ENCODE data around the gene HNRNPR.
"Not testable (repeated sequence)": the region's sequence is repeated elsewhere in the genome, so short reads cannot be mapped to it uniquely, and the experiment has no call there.

The HNRNPR gene

DNA sequence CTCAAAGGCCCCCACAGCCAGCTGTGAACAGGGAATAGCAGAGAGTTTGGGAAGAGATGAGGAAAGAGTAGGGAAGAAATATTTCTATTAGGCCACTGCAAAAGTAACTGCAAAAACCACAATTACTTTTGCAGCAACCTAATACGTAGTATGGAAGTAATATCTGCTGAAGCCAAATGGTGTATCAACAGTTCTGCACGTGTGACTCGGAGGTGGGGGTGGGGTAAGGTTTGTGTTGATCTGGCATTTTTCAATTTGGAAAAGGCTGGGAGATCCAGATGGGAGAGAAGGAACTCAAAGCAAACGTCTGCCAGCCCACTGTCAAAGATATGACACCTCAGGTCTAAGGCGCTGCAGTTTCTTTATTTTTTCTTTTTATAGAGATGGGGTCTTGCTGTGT, 36.6 kb upstream of the HNRNPR start:
- Histone ChIP-seq H3K79me2 (ENCODE audit: insufficient read depth, low read length) (no peaks in the 10 kb centered on the region), H3K9ac (ENCODE audit: low read length) (no peak overlapping the region), H3K9me2 (ENCODE audit: low read depth, low read length) (no peaks in the 10 kb centered on the region), H3K4me1 (ENCODE audit: insufficient read depth, low read length, severe bottlenecking) (no peaks in the 10 kb centered on the region), H2AFZ (ENCODE audit: low read length) (no peak overlapping the region), H3K27me3 (ENCODE audit: insufficient read depth, low read length) (peaks cover 5% of the 10 kb centered on the region; the same call in 1 of the 2 replicates), H3K27ac (ENCODE audit: low read depth, low read length, poor library complexity, severe bottlenecking) (no peak overlapping the region), H3F3A (ENCODE audit: insufficient read depth, low read length) (no peaks in the 10 kb centered on the region), H3K4me3 (ENCODE audit: low read depth, low read length, poor library complexity, severe bottlenecking) (no peak overlapping the region), H3K36me3 (ENCODE audit: insufficient read depth, low read length) (no peaks in the 10 kb centered on the region), H4K20me1 (ENCODE audit: insufficient read depth, low read length) (no peaks in the 10 kb centered on the region), H3K9me3 (ENCODE audit: low read length) (no peaks in the 10 kb centered on the region), H3K4me2 (ENCODE audit: low read length) (no peak overlapping the region)
- TF ChIP-seq, protein P1, sequence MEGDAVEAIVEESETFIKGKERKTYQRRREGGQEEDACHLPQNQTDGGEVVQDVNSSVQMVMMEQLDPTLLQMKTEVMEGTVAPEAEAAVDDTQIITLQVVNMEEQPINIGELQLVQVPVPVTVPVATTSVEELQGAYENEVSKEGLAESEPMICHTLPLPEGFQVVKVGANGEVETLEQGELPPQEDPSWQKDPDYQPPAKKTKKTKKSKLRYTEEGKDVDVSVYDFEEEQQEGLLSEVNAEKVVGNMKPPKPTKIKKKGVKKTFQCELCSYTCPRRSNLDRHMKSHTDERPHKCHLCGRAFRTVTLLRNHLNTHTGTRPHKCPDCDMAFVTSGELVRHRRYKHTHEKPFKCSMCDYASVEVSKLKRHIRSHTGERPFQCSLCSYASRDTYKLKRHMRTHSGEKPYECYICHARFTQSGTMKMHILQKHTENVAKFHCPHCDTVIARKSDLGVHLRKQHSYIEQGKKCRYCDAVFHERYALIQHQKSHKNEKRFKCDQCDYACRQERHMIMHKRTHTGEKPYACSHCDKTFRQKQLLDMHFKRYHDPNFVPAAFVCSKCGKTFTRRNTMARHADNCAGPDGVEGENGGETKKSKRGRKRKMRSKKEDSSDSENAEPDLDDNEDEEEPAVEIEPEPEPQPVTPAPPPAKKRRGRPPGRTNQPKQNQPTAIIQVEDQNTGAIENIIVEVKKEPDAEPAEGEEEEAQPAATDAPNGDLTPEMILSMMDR (IDR thresholded peaks at IDR 0.05; ENCODE audit: low read length): no peak

DNA sequence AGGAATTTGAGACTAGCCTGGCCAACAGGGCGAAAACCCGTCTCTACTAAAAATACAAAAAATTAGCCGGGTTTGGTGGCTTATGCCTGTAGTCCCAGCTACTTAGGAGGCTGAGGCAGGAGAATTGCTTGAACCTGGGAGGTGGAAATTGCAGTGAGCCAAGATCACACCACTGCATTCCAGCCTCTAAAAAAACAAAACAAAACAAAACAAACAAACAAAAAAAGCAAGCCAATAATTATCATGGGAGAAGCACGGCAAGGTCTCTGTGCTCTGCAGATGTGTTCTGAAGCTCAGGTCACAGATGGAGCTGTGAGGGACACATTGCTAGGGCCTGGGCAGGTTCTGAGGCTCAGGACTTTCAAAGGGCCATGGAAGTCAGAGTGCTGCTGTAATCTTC, 36.2 kb upstream of the HNRNPR start:
- H3K36me3 ChIP-seq (ENCODE audit: insufficient read depth, low read length); H3K79me2 ChIP-seq (ENCODE audit: insufficient read depth, low read length); H4K20me1 ChIP-seq (ENCODE audit: insufficient read depth, low read length); H3K4me3 ChIP-seq (ENCODE audit: low read depth, low read length, poor library complexity, severe bottlenecking); H3K9me2 ChIP-seq (ENCODE audit: low read depth, low read length); H3K4me2 ChIP-seq (ENCODE audit: low read length); H3K27ac ChIP-seq (ENCODE audit: low read depth, low read length, poor library complexity, severe bottlenecking); H3K27me3 ChIP-seq (ENCODE audit: insufficient read depth, low read length); H3K4me1 ChIP-seq (ENCODE audit: insufficient read depth, low read length, severe bottlenecking); H3K9ac ChIP-seq (ENCODE audit: low read length); H3F3A ChIP-seq (ENCODE audit: insufficient read depth, low read length); H2AFZ ChIP-seq (ENCODE audit: low read length); H3K9me3 ChIP-seq (ENCODE audit: low read length): not testable (repeated sequence)

DNA sequence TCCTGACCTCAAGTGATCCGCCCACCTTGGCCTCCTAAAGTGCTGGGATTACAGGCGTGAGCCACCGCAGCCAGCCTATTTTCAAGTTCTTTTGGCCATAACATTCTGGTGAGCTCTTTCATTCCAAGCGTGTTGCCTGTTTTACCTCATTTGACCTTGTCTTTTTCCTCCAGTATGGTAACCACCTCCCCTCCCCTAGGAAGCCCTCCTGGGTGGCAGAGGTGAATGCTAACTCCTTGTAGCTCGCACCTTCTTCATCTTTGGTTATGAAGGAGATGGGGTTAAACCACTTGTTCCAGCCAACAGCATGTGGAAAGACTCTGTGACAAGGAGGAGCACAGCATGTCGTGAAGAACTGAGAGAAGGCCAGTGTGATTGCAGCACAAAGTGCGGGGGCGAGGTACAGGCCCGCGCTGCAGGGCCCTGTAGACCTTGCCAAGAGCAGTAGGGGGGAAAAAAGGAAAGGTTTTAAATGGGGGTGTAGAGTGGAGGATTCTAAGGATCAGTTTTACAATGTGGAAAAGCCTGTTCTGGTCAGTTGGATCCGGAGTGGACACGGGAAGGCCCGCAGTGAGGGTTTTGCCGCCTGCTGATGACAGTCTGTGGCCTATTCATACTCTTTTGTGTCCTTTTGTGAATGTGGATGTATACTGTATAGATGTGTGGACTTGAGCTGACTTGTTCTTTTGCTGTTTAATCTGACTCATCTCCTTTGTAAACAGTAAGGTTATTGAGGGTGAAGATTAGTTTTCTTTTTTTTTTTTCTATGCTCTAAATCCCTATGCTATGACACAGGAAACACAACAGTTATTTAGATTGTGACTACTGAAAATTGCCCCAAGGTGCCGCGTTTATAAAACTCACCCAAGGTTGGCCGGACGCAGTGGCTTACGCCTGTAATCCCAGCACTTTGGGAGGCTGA, 33.1 kb upstream of the HNRNPR start:
- Histone ChIP-seq H3K27me3 (ENCODE audit: insufficient read depth, low read length) (no peaks in the 10 kb centered on the region), H3K4me2 (ENCODE audit: low read length) (no peak overlapping the region), H3K9me2 (ENCODE audit: low read depth, low read length) (no peaks in the 10 kb centered on the region), H4K20me1 (ENCODE audit: insufficient read depth, low read length) (no peaks in the 10 kb centered on the region), H3K9me3 (ENCODE audit: low read length) (no peaks in the 10 kb centered on the region), H3K36me3 (ENCODE audit: insufficient read depth, low read length) (no peaks in the 10 kb centered on the region), H3K27ac (ENCODE audit: low read depth, low read length, poor library complexity, severe bottlenecking) (no peak overlapping the region), H3K79me2 (ENCODE audit: insufficient read depth, low read length) (no peaks in the 10 kb centered on the region), H3F3A (ENCODE audit: insufficient read depth, low read length) (0 out of 2 replicates have a peak, but pooled peaks cover 6% of the 10 kb centered on the region), H3K9ac (ENCODE audit: low read length) (no peak overlapping the region), H3K4me3 (ENCODE audit: low read depth, low read length, poor library complexity, severe bottlenecking) (no peak overlapping the region), H2AFZ (ENCODE audit: low read length) (no peak overlapping the region), H3K4me1 (ENCODE audit: insufficient read depth, low read length, severe bottlenecking) (peaks cover 10% of the 10 kb centered on the region)
- no peak for TF ChIP-seq EZH2 (IDR thresholded peaks at IDR 0.05; ENCODE audit: borderline replicate concordance, low read length)
- TF ChIP-seq, protein P1 (IDR thresholded peaks at IDR 0.05; ENCODE audit: low read length): no peak

DNA sequence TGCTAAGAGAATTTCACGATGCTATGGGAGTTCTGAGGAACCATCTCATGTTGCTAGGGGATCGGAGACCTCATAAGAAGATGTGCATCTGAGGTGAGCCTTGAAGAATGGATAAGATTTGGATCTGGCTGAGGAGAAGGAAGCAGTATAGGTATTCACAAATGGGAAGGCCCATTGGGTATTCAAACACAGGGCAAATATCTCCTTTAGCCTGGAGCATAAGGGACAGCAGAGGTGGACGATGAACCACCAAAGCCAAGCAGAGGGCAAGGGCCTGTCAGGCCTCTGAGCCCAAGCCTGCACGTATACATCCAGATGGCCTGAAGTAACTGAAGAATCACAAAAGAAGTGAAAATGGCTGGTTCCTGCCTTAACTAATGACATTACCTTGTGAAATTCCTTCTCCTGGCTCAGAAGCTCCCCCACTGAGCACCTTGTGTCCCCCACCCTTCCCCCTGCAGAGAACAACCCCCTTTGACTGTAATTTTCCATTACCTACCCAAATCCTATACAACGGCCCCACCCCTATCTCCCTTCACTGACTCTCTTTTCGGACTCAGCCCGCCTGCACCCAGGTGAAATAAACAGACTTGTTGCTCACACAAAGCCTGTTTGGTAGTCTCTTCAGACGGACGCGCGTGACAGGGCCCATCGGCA, 30.1 kb upstream of the HNRNPR start:
- H3K79me2 ChIP-seq (ENCODE audit: insufficient read depth, low read length); H4K20me1 ChIP-seq (ENCODE audit: insufficient read depth, low read length); H3K27ac ChIP-seq (ENCODE audit: low read depth, low read length, poor library complexity, severe bottlenecking); H3K36me3 ChIP-seq (ENCODE audit: insufficient read depth, low read length); H3K9ac ChIP-seq (ENCODE audit: low read length); H3K4me3 ChIP-seq (ENCODE audit: low read depth, low read length, poor library complexity, severe bottlenecking); H3K9me2 ChIP-seq (ENCODE audit: low read depth, low read length); H3F3A ChIP-seq (ENCODE audit: insufficient read depth, low read length); H2AFZ ChIP-seq (ENCODE audit: low read length); H3K9me3 ChIP-seq (ENCODE audit: low read length); H3K27me3 ChIP-seq (ENCODE audit: insufficient read depth, low read length): not testable (repeated sequence)
- peak overlapping the region; percentile 11; the same call in 1 of the 2 replicates for H3K4me2 ChIP-seq (ENCODE audit: low read length)
- H3K4me1 ChIP-seq (ENCODE audit: insufficient read depth, low read length, severe bottlenecking): peaks cover 23% of the 10 kb centered on the region
